DND-41 (cell line): ENCODE data around the gene PAWR.
"Not testable (repeated sequence)": the region's sequence is repeated elsewhere in the genome, so short reads cannot be mapped to it uniquely, and the experiment has no call there.

ENCODE experiments used
- ATAC-seq: fragments of 200-7000 bp; cut with Tn5 transposase; 3 replicates; pipeline ENCODE4 v1.9.1; 2021; ENCODE audit warnings: low read depth; ENCODE audit not compliant: insufficient read depth
- DNase-seq: peaks from one replicate; pipeline ENCODE4 v3.0.0-alpha.2; 2020
- H2AFZ ChIP-seq: 2 replicates; pipeline ENCODE4 v1.6.0; 2012; ENCODE audit warnings: low read depth, low read length
- H3K27ac ChIP-seq: 2 replicates; pipeline ENCODE4 v1.5.1; 2012; ENCODE audit warnings: low read length, inconsistent platforms
- H3K27me3 ChIP-seq: fragments of 200-600 bp; sonication (generic); 2 replicates; pipeline ENCODE4 v1.6.0; 2012; ENCODE audit warnings: low read length, mild to moderate bottlenecking, inconsistent platforms; ENCODE audit not compliant: insufficient read depth, poor library complexity
- H3K36me3 ChIP-seq: 2 replicates; pipeline ENCODE4 v1.5.1; 2012; ENCODE audit warnings: low read length, inconsistent platforms; ENCODE audit not compliant: insufficient read depth
- H3K4me1 ChIP-seq: 2 replicates; pipeline ENCODE4 v1.5.1; 2012; ENCODE audit warnings: mild to moderate bottlenecking, low read length; ENCODE audit not compliant: insufficient read depth
- H3K4me2 ChIP-seq: 2 replicates; pipeline ENCODE4 v1.6.0; 2012; ENCODE audit warnings: mild to moderate bottlenecking, moderate library complexity, low read length, inconsistent platforms; ENCODE audit not compliant: insufficient read depth
- H3K4me3 ChIP-seq, 2 experiments: fragments of 200-600 bp in 1 of 2; shearing (Covaris generic) in 1 of 2; 2 replicates each; pipeline ENCODE4 v1.5.1; 2012 to 2016; ENCODE audit warnings: inconsistent platforms in 2 of 2, low read length in 2 of 2, mild to moderate bottlenecking in 2 of 2, low read depth in 1 of 2, moderate library complexity in 1 of 2
- H3K79me2 ChIP-seq: 2 replicates; pipeline ENCODE4 v1.6.0; 2012; ENCODE audit warnings: low read length, inconsistent platforms; ENCODE audit not compliant: insufficient read depth
- H3K9ac ChIP-seq: 2 replicates; pipeline ENCODE4 v1.6.0; 2012; ENCODE audit warnings: low read depth, mild to moderate bottlenecking, inconsistent platforms, low read length, moderate library complexity
- H3K9me3 ChIP-seq: 2 replicates; pipeline ENCODE4 v1.5.1; 2012; ENCODE audit warnings: low read length, moderate library complexity, mild to moderate bottlenecking, inconsistent platforms; ENCODE audit not compliant: insufficient read depth, severe bottlenecking
- H4K20me1 ChIP-seq: 2 replicates; pipeline ENCODE4 v1.6.0; 2012; ENCODE audit warnings: low read length; ENCODE audit not compliant: insufficient read depth
- EZH2 ChIP-seq: IDR thresholded peaks from 3 replicates; pipeline ENCODE4 v1.6.1; 2012; ENCODE audit warnings: borderline replicate concordance, low read depth, mild to moderate bottlenecking, moderate library complexity, low read length, inconsistent platforms; ENCODE audit not compliant: severe bottlenecking
- TF ChIP-seq, protein P1 (sequence below): IDR thresholded peaks from 2 replicates; pipeline ENCODE4 v1.5.1; 2012; ENCODE audit warnings: borderline replicate concordance, low read length, moderate library complexity, mild to moderate bottlenecking; ENCODE audit not compliant: poor library complexity, severe bottlenecking; ENCODE audit errors: extremely low read depth

The PAWR gene

DNA sequence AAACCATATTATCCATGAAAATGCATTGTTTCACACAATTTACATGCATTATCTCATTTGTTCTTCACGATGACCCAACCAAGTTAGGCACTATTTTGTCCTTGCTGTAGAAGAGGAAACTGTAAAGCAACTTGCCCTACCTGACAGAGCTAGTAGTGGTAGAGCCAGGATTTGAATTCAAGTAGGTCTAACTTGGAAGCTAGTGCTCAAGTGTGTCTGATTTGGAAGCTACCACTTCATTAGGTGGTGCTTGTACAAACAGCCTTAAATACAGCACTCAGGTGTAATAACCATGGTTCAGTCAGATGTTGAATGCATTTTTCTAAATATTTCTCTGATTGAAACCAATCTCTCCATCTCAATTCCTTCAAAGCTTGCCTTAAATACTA lies 123.6 kb downstream of the PAWR start:
- TF ChIP-seq, protein P1, sequence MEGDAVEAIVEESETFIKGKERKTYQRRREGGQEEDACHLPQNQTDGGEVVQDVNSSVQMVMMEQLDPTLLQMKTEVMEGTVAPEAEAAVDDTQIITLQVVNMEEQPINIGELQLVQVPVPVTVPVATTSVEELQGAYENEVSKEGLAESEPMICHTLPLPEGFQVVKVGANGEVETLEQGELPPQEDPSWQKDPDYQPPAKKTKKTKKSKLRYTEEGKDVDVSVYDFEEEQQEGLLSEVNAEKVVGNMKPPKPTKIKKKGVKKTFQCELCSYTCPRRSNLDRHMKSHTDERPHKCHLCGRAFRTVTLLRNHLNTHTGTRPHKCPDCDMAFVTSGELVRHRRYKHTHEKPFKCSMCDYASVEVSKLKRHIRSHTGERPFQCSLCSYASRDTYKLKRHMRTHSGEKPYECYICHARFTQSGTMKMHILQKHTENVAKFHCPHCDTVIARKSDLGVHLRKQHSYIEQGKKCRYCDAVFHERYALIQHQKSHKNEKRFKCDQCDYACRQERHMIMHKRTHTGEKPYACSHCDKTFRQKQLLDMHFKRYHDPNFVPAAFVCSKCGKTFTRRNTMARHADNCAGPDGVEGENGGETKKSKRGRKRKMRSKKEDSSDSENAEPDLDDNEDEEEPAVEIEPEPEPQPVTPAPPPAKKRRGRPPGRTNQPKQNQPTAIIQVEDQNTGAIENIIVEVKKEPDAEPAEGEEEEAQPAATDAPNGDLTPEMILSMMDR: no peak
- no peak for DNase-seq
- no peak overlapping the region for H3K27ac ChIP-seq
- no peak for ATAC-seq
- no peak overlapping the region for H2AFZ ChIP-seq
- no peaks in the 10 kb centered on the region for H3K9me3 ChIP-seq
- no peaks in the 10 kb centered on the region for H3K36me3 ChIP-seq
- no peaks in the 10 kb centered on the region for H3K27me3 ChIP-seq
- H3K9ac ChIP-seq: no peak overlapping the region
- H3K79me2 ChIP-seq: no peaks in the 10 kb centered on the region
- no peaks in the 10 kb centered on the region for H4K20me1 ChIP-seq
- no peak overlapping the region for H3K4me2 ChIP-seq
- H3K4me1 ChIP-seq: no peaks in the 10 kb centered on the region
- no peak overlapping the region for H3K4me3 ChIP-seq

DNA sequence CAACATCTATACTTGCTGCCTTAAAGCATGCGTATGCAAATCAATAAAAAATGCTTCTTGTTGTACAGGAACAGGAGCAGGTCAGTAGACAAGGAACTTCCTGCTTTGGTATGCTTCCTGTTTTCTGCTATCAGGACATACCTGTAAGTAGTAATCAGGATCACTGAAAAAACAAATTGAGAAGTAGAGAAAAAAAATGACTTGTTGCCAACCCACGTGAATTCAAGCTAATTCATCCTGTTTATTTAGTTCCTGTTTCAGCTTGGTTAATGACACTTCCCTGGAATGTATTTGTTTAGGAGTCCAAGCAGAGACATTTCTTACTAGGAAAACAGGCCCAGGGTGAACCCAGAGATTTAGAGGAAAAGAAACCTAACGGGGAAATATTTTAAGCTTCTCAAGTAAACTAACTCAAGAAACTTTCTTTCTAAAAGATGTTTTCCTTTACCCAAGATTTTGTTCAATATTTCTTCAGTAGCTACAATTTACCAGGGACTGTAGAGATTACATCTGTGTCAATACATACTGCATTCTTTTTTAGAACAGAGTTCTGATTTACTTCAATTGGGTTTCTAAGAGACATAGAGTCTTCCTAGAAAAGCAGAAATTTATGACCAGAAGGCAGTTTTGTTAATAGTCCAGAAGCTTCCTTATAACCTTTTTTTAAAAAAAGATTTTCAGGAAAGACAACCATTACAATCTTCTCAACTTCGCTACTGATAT lies 124.2 kb downstream of the PAWR start:
- Histone ChIP-seq H3K4me3 (no peak overlapping the region), H3K27ac (no peak overlapping the region), H4K20me1 (no peaks in the 10 kb centered on the region), H3K79me2 (no peaks in the 10 kb centered on the region), H2AFZ (no peak overlapping the region), H3K36me3 (no peaks in the 10 kb centered on the region), H3K27me3 (no peaks in the 10 kb centered on the region), H3K4me1 (no peaks in the 10 kb centered on the region), H3K9ac (no peak overlapping the region), H3K9me3 (no peaks in the 10 kb centered on the region), H3K4me2 (no peak overlapping the region)
- no peak for ATAC-seq
- DNase-seq: no peak
- TF ChIP-seq, protein P1: no peak
- no peak for TF ChIP-seq EZH2

DNA sequence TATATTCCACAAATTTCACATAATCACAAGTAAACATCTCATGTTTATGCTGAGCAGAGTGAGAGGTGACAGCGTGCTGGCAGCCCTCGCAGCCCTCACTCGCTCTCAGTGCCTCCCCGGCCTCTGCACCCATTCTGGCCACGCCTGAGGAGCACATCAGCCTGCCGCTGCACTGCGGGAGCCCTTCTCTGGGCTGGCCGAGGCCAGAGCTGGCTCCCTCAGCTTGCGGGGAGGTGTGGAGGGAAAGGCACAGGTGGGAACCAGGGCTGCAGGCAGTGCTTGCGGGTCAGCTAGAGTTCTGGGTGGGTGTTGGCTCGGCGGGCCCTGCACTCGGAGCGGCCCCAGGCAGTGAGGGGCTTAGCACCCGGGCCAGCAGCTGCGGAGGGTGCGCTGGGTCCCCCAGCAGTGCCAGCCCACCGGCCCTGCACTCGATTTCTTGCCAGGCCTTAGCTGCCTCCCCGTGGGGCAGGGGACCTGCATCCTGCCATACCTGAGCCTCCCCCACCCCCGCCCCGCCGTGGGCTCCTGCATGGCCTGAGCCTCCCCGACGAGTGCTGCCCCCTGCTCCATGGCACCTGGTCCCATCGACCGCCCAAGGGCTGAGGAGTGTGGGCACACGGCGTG lies 125.9 kb downstream of the PAWR start:
- H3K27ac ChIP-seq, ATAC-seq, H3K27me3 ChIP-seq, DNase-seq, H3K79me2 ChIP-seq, H3K4me1 ChIP-seq, H4K20me1 ChIP-seq, H3K4me3 ChIP-seq, H3K9ac ChIP-seq, H2AFZ ChIP-seq, H3K9me3 ChIP-seq, H3K4me2 ChIP-seq, H3K36me3 ChIP-seq: not testable (repeated sequence)

GRCh38 chr12:79563021-79563740 lies 127.6 kb downstream of the PAWR start:
- Histone ChIP-seq H3K79me2 (no peaks in the 10 kb centered on the region), H3K27me3 (no peaks in the 10 kb centered on the region), H3K4me1 (no peaks in the 10 kb centered on the region), H4K20me1 (no peaks in the 10 kb centered on the region), H3K36me3 (no peaks in the 10 kb centered on the region), H2AFZ (no peak overlapping the region), H3K4me3 (no peak overlapping the region), H3K4me2 (no peak overlapping the region), H3K27ac (no peak overlapping the region), H3K9ac (no peak overlapping the region), H3K9me3 (no peaks in the 10 kb centered on the region)
- DNase-seq: no peak
- TF ChIP-seq EZH2: no peak
- TF ChIP-seq, protein P1: no peak
- no peak for ATAC-seq
